ENCODE measurements around the gene CHCHD3. TPM values are rescaled to one million over a fixed set of nuclear protein-coding genes. Genes with fewer than 3 reads are reported as not detected.

CHCHD3 gene
- total RNA-seq, 4 donors from 2014 or later = 33.9 to 37.2 (median 35.8) TPM

DNA sequence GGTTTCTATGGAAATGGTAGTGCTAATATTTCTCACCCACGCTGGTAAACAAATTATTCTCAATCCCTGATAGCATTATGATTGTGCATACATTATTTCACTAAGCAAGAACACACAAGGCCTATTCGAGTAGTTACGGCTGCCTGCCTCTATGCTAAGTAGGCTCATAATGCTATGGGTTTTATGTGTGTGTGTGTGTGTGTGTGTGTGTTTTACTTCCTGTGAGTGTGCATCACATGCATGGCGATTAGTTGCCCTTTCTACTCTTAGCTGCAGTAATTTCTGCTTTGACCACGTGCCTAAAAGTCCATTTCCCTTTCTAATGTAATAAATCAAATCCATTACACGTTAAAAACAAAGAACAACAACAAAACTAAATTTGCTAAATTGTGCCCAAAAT is 117.0 kb downstream of the CHCHD3 start:
- H3K36me3 ChIP-seq = no peaks in the 10 kb centered on the region
- H3K4me3 ChIP-seq = no peak overlapping the region
- H3K27ac ChIP-seq = no peak overlapping the region
- DNase-seq (ENCODE audit: low spot score in 2 of 2) = no peak
- WGBS = 73% methylated on average over 6 of the region's 6 CpGs
- no peaks in the 10 kb centered on the region for H3K27me3 ChIP-seq
- H3K4me1 ChIP-seq = no peaks in the 10 kb centered on the region
- H3K9me3 ChIP-seq = no peaks in the 10 kb centered on the region
- TF ChIP-seq POLR2AphosphoS5 (IDR thresholded peaks at IDR 0.05) (no peak), POLR2A (IDR thresholded peaks at IDR 0.05) (no peak), EP300 (IDR thresholded peaks at IDR 0.05) (no peak)
- TF ChIP-seq, protein P1, sequence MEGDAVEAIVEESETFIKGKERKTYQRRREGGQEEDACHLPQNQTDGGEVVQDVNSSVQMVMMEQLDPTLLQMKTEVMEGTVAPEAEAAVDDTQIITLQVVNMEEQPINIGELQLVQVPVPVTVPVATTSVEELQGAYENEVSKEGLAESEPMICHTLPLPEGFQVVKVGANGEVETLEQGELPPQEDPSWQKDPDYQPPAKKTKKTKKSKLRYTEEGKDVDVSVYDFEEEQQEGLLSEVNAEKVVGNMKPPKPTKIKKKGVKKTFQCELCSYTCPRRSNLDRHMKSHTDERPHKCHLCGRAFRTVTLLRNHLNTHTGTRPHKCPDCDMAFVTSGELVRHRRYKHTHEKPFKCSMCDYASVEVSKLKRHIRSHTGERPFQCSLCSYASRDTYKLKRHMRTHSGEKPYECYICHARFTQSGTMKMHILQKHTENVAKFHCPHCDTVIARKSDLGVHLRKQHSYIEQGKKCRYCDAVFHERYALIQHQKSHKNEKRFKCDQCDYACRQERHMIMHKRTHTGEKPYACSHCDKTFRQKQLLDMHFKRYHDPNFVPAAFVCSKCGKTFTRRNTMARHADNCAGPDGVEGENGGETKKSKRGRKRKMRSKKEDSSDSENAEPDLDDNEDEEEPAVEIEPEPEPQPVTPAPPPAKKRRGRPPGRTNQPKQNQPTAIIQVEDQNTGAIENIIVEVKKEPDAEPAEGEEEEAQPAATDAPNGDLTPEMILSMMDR (IDR thresholded peaks at IDR 0.05) = no peak

DNA sequence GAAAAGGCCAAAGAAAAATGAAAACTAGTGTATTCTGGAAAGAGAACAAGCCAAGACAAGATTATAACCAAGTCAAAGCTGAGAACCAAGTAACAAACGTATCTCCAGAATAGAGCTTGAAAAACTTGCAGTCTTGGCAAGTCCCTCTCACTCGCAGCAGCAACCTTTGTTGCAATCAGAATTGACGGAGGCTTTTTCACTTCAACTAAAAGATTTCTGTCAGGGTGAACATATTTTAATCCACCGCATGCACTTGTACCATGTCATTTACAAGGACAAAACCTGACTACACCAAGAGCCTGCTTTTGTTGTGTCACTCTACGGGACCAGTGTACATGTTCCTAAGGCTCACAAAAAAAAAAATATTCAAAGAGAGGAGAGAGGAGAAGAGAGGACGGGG is 122.0 kb downstream of the CHCHD3 start:
- Histone ChIP-seq H3K9me3 (no peaks in the 10 kb centered on the region), H3K4me1 (no peaks in the 10 kb centered on the region), H3K36me3 (no peaks in the 10 kb centered on the region), H3K4me3 (no peak overlapping the region), H3K27ac (no peak overlapping the region), H3K27me3 (no peaks in the 10 kb centered on the region)
- DNase-seq (ENCODE audit: low spot score in 2 of 2) = no peak
- 83% methylated on average over 6 of the region's 6 CpGs for WGBS
- TF ChIP-seq EP300 (IDR thresholded peaks at IDR 0.05) (no peak), POLR2A (IDR thresholded peaks at IDR 0.05) (no peak), POLR2AphosphoS5 (IDR thresholded peaks at IDR 0.05) (no peak)
- TF ChIP-seq, protein P1 (IDR thresholded peaks at IDR 0.05) = no peak

- no peak overlapping the region for H3K4me3 ChIP-seq
- H3K9me3 ChIP-seq = no peaks in the 10 kb centered on the region
- no peaks in the 10 kb centered on the region for H3K27me3 ChIP-seq
- WGBS = 88% methylated on average over 2 of the region's 2 CpGs
- TF ChIP-seq, protein P1 (IDR thresholded peaks at IDR 0.05) = no peak
- no peak for TF ChIP-seq POLR2A (IDR thresholded peaks at IDR 0.05)
- no peak overlapping the region for H3K27ac ChIP-seq
- DNase-seq (ENCODE audit: low spot score in 2 of 2) = no peak
- H3K36me3 ChIP-seq = no peaks in the 10 kb centered on the region
- H3K4me1 ChIP-seq = no peaks in the 10 kb centered on the region
Measured at GRCh38 chr7:132956556-132956955, 125.3 kb downstream of the CHCHD3 start.

DNA sequence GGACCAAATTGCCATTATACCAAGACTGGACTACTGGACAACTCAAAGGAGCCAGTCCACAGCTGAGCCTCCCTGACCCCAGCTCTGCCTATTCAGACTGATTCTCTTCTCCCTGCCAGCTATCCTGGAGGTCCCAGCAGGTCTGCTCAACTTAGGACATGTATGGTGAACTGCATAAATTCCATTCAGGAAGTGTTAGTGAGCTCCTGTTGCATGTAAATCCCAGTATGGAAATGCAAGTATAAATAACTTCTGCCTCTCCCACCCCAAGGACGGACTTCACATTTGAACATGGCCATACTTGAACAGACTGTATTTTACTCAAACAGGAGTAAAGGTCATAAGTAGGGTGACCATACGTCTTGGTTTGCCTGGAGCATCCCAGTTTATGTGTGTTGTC is 128.4 kb downstream of the CHCHD3 start:
- H3K36me3 ChIP-seq = no peaks in the 10 kb centered on the region
- TF ChIP-seq, protein P1 (IDR thresholded peaks at IDR 0.05) = no peak
- TF ChIP-seq EP300 (IDR thresholded peaks at IDR 0.05) (no peak), POLR2A (IDR thresholded peaks at IDR 0.05) (no peak), POLR2AphosphoS5 (IDR thresholded peaks at IDR 0.05) (no peak)
- no peaks in the 10 kb centered on the region for H3K27me3 ChIP-seq
- H3K9me3 ChIP-seq = no peaks in the 10 kb centered on the region
- 84% methylated on average over 2 of the region's 2 CpGs for WGBS
- no peak for DNase-seq (ENCODE audit: low spot score in 2 of 2)
- no peak overlapping the region for H3K27ac ChIP-seq
- no peaks in the 10 kb centered on the region for H3K4me1 ChIP-seq
- no peak overlapping the region for H3K4me3 ChIP-seq

DNA sequence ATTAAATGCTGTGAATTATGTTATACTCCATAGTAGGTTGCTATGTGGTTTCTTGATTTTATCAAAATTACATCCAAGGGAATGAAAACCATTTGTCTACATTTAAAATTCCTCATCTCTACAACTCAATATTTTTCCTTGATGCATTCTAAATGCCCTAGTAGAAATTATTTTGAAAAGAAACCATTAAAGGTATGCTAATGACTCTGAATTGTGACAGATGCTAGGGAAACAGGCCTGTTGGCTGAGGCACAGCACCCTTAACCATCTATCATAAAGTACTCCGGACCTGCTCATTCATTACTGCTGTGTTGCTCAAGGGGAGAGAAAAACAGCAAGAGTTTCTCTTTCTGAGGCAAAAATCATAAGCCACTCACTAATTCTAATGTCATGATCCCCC is 131.2 kb downstream of the CHCHD3 start:
- WGBS = 96% methylated on average over 1 of the region's 1 CpG
- Histone ChIP-seq H3K4me1 (no peaks in the 10 kb centered on the region), H3K36me3 (no peaks in the 10 kb centered on the region), H3K9me3 (no peaks in the 10 kb centered on the region), H3K4me3 (no peak overlapping the region), H3K27me3 (no peaks in the 10 kb centered on the region), H3K27ac (no peak overlapping the region)
- TF ChIP-seq POLR2AphosphoS5 (IDR thresholded peaks at IDR 0.05) (no peak), POLR2A (IDR thresholded peaks at IDR 0.05) (no peak), EP300 (IDR thresholded peaks at IDR 0.05) (no peak)
- TF ChIP-seq, protein P1 (IDR thresholded peaks at IDR 0.05) = no peak
- no peak for DNase-seq (ENCODE audit: low spot score in 2 of 2)
